Uterus (tissue), 2 donors: Measurements from ENCODE around the gene UBAP2L.

Experiments used
- CTCF ChIP-seq, 4 experiments: fragments of 200-600 bp in 2 of 4; fragments of 450-650 bp in 2 of 4; sonication (generic) in 2 of 4; IDR thresholded peaks; one replicate each; pipeline ENCODE4 v1.5.1; 2016 to 2019; ENCODE audit warnings: antibody characterized with exemption in 4 of 4, mild to moderate bottlenecking in 2 of 4, moderate library complexity in 1 of 4
- POLR2A ChIP-seq, 2 donors: fragments of 450-650 bp; IDR thresholded peaks; one replicate each; pipeline ENCODE4 v1.6.1; 2016; ENCODE audit warnings: antibody characterized with exemption in 2 of 2, mild to moderate bottlenecking in 1 of 2, moderate library complexity in 1 of 2

- TF ChIP-seq POLR2A (IDR thresholded peaks at IDR 0.05): no peak
- TF ChIP-seq CTCF (IDR thresholded peaks at IDR 0.05): peak; percentile 51 to 68 (median 66)
These were observed 21.8 kb upstream of the UBAP2L start for GRCh38 chr1:154198756-154199562.
